Hepatocyte (in vitro differentiated cells): Measurements from ENCODE around the gene PRPF19.

Experiments used
- EZH2phosphoT487 ChIP-seq: fragments of 200-600 bp; sonication (generic); IDR thresholded peaks from one replicate; pipeline ENCODE4 v1.6.1; 2018; ENCODE audit warnings: antibody characterized with exemption, mild to moderate bottlenecking, low read depth, moderate library complexity; ENCODE audit not compliant: unreplicated experiment, severe bottlenecking
- TF ChIP-seq, protein P1 (sequence below): fragments of 200-600 bp; sonication (generic); IDR thresholded peaks from 2 replicates; pipeline ENCODE4 v1.5.1; 2016; ENCODE audit warnings: antibody characterized with exemption, mild to moderate bottlenecking; ENCODE audit not compliant: poor library complexity

DNA sequence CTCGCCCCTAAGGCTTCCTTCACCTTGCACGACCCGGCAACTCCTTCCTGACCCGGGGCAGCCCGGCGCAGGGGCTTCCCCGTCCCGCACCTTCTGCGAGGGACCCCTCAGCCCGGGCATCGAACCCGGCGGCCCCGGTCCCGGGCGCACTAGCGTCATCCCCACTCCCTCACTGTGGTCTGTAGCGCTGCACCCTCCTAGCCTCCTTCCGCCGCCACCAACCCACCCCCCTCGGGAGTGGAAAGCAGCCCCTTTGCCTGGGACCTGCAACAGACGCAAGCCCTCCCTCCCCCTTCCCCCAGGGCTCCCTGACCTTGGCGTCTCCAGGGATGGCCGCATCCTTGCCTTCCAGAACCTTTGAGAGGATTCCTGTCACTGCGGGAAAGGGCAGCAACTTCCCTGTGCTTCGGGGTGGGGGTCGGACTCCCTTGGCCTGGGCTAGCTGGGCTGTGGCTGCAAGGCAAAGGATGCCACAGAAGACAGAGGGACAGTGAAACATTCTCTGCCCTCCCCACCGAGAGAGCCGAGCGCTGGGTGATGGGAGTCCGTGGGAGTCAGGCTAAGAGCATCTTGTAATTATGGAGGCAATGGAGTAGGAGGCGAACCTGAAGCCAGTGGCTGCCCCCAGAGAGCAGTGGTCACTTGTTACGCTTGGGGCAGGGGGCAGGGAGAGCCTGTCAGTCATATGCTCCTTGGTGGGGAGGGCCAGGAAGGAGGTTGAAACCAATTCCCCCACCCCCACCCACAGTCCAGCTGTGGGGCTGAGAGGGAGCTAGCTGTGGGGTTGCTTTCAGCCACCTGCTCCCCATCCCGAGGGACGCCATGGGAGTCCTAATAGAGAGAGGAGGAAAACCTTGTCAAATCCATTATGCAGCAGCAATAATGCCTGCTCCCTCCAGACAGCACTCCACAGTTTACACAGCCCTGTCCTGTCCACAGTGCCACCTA lies 18.8 kb upstream of the PRPF19 start:
- TF ChIP-seq, protein P1, sequence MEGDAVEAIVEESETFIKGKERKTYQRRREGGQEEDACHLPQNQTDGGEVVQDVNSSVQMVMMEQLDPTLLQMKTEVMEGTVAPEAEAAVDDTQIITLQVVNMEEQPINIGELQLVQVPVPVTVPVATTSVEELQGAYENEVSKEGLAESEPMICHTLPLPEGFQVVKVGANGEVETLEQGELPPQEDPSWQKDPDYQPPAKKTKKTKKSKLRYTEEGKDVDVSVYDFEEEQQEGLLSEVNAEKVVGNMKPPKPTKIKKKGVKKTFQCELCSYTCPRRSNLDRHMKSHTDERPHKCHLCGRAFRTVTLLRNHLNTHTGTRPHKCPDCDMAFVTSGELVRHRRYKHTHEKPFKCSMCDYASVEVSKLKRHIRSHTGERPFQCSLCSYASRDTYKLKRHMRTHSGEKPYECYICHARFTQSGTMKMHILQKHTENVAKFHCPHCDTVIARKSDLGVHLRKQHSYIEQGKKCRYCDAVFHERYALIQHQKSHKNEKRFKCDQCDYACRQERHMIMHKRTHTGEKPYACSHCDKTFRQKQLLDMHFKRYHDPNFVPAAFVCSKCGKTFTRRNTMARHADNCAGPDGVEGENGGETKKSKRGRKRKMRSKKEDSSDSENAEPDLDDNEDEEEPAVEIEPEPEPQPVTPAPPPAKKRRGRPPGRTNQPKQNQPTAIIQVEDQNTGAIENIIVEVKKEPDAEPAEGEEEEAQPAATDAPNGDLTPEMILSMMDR = no peak
- no peak for TF ChIP-seq EZH2phosphoT487
